SW 1271 (cell line): ENCODE results near the gene ZNF467.

Source experiments
- DNase-seq, 2 experiments: peaks; one replicate each; lab custom pipeline; 2025; lab: John Stamatoyannopoulos, UW

ZNF467 gene

DNA sequence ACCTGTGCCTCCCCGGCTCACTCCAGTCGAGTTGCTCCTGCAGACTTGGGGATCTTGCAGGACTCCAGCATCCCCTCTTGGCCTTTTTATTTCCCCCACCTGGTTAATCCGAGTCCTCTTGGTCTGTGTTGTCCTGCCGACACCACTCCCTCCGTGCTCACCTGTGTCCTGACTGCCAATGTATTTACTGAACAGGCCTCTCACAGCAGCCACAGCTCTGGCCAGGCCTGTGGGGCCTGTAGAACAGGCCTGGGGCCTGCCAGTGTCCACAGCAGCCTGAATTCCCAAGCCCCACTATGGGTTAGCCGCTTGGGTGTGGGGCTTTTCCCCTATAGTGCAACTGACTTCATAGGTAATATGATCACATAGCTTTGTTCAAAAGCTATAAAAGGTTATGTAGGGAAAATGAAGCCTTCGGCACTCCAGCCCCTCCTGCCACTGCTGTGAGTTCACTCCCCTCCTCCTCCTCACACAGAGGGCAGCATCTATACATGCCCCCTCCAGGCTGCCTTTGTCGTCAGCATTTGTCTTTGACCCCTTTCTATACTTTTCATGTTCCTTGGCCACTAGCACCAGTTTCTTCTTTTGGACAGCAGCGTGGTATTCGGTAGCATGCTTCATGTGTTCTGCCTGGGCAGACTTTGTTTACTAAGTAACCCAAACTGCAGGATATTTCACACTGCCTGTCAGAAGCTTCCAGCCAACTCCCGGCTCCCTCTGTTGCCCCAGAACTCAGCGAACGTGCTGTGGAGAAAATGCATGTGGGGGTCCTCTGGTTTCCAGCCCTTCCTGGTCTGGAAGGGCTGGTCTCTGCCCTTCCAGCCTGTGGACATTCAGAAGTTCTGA is 46.1 kb downstream of the ZNF467 start:
- DNase-seq, result no peak

DNA sequence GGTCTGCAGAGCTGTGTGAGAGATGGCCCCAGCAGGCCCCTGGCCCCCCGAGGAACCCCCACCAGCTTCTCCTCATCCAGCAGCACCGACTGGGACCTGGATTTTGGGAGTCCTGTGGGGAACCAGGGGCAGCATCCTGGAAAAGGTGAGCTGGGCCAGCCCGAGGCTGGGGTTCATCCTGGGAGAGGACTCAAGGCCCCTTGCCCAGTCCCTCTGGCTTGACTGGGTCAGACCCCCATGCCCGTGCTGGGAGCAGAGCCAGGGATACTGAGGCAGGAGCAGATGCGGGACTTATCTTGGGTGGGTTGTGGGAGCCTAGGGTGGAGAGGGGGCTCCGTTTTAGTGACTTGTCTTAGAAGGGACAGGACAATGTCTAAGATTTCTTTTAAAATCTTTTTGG is 47.5 kb downstream of the ZNF467 start:
- no peak for DNase-seq

DNA sequence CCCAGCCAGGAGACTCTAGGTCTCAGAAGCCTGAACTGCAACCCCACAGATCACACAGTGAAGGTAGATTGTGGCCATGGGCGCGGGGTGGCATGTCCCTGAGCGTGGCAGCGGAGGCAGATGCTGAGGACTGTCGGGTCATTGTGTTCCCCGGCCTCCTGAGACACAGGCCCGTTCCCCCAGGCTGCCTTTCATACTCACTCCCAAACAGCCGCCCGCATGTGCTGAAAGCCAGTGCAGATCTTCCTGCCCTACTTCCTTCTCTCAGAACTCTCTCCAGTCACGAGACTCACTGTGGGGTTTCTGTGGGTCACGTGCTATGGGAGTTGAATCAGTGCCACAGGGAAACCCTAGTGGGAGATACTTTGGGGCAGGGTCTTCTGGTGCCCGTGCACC is 48.0 kb downstream of the ZNF467 start:
- no peak for DNase-seq

DNA sequence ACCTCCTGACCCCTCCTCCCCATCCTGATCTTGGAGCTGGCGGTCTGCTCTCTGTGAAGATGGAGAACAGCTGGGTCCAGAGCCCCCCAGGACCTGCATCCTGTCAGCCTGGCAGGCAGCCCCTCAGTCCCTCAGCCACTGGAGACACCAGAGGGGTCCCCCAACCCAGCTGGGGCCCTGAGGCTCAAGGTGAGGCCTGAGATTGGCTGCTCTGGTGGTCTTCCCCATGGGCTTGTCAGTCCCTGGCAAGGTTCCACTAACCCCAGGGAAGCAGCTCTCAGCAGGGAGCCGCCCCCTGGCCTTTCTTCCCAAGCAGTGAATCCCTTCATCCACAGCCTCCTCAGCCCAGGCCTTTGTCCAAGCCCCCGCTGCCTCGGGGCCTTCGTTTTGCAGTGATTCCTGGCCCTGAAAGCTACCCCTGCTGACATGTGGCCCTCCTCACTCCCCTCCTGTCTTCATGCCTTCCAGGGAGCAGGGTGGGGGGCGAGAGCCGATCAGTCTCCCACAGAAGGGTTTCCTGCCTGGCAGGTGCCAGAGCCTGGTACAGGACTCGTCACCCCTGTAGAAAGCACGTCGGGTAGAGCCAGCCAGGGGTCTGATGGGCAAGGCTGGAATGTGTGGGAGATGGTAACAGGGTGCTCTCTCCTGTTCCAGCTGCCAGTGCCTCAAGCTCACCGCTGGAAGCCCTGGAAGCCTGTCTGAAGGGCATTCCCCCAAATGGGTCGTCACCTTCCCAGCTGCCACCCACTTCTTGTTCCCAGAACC is 48.5 kb downstream of the ZNF467 start:
- no peak for DNase-seq

DNA sequence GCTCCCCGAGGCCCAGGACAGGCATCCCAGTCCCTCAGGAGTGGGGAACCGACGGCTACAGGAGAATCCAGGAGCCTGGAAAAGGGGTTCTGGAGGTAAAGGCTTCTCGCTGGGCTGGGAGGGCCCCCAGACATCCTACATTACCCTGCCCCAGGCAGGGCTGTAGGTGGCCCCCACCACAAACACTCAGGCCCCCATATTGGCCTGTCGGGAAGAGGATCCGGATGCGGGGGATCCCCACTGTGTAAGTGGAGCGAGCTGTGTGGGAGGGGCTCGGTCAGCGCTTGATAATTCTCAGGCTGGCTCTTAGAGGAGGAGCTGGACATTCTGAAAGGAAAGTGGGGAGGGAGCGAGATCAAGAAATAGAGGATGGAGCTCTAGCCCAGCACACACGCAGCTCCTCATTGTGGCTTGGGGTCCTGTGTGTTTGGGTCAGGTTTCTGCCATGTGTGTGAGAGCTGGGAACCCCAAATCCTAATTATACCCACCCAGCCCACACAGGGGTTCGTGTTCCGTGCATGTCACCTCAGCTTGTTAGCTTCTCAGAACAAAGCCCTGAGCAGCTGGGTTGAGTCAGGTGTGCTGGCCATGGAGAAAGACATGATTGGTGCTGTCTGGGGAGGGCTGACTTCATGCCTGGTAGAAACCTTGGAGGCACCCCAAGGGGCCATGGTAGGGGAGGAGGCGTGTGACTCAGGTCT is 49.4 kb downstream of the ZNF467 start:
- DNase-seq, result no peak

DNA sequence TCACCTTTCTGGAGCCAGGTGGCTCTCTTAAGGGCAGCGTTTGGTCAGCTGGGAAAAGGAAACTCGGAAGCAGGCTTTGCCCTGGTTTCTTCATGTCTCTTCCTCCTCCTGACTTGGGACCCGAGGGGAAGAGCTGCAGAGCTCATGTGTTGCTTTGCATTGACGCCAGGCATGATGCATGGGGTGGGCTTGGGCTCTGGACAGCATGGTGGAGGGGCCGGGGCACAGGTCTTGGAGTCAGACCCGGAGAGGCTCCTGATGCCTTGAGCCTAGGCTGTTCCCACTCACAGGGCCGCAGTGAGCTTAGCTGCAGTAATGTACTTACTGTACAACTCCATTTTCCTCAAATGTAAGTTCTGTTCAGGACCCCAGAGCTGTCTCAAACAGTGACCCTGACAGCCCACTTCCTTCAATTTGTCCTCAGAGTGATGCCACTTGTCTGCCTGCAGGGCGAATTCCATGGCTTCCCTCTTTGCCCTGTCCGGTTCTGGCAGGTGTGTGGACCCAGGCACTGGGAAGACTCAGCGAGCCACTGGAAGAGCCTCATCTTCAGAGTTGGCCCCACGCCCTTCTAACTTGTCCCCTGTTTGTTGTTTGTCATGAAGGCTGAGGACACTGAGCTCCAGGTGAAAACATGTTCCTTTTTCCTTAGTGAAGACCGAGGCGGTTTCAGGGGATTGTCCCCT is 50.2 kb downstream of the ZNF467 start:
- no peak for DNase-seq

DNA sequence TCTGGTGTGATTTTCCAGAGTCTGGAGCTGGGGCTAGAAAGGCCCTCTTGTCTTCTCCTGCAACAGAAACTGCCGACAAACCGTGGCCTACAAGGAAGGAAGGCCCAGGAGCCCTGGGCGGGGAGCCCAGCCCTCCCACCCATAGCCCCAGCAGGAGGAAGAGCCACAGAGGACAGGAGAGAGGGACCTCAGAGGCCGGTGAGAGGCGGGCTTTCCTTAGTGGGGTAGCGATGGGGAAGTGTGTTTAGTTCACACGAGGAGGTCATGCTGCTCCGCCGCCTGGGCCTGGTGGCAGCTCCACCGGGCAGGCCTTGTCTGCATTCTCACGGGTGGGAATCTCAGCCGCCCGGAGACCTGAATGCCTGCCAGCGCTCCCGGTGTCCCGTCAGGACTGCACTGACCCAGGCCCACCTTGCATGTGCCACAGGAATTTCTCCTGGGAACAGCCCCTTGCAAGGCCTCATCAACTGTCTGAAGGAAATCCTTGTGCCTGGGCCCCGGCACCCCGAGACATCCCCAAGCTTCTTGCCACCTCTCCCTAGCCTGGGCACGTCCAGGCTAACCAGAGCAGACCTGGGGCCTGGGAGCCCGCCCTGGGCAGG is 50.9 kb downstream of the ZNF467 start:
- DNase-seq, result no peak

DNA sequence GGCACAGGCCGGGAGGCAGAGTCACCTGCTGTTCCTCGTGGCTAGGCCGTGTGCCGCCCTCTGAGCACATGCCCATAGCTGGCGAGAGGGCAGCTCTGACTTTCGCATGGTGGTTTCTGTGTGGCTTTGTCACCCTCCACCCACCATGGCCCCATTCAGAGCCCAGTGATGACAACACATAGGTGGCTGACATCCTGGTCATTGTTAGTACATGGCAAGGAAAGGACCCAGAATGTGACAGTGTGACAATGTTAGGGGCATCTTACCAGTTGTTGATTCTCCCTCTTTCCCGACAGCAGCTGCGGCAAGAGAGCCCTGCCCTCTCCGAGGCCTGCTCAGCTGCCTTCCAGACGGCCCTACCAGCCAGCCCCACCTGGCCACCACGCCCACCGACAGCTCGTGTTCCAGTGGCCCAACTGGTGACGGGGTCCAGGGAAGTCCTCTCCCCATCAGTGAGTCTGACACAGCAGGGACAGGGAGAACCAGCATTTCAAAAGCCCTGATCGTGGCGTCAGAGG is 52.2 kb downstream of the ZNF467 start:
- no peak for DNase-seq

DNA sequence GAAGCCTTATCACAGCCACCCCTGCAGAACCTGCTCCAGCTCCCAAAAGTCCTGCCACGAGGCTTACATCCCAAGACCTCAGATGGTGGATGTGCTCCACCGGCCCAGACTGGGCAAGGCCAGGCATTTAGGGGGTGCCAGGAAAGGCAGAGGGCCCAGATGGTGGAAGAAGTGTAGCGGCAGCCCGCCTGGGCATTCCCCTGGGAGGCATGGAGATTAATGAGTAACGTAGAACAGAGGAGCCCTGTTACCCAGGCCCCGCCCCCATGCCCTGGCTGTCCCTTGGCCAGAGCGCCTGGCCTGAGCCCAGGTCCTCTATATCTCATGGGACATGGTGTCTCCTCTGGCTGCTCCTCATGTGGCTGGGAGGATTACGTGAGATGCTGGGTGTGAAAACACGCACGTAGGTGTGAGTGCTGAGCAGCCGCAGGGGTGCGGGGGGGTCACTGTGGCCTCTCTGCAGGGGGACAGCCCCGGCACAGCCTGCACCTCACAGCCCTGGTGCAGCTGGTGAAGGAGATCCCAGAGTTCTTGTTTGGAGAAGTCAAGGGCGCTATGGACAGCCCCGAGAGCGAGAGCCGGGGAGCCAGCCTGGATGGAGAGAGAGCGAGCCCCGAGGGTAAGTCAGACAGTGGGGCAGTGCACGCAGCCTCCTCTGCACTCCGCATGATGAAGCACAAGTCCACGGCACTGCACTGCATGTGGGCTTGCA is 52.9 kb downstream of the ZNF467 start:
- no peak for DNase-seq

DNA sequence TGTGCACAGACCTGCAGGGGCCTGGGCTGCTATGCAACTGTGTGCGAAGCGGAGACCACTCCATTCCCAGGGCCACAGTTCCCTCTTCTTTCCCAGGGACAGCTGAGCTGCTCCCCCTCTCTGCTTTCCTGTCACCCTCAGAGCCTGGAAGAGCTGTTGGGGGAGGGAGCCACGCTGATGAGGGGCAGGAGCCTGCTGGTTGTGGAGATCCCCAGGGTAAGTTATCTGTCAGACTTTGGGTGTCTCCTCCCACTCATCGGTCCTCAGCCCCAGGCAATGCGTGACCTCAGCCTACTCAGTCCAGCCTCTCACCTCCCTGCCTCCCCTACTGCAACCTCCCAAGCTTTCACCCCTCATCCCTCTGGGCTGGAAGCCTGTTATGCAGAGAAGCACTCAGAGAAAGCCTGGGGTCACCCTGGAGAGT is 53.5 kb downstream of the ZNF467 start:
- no peak for DNase-seq

DNA sequence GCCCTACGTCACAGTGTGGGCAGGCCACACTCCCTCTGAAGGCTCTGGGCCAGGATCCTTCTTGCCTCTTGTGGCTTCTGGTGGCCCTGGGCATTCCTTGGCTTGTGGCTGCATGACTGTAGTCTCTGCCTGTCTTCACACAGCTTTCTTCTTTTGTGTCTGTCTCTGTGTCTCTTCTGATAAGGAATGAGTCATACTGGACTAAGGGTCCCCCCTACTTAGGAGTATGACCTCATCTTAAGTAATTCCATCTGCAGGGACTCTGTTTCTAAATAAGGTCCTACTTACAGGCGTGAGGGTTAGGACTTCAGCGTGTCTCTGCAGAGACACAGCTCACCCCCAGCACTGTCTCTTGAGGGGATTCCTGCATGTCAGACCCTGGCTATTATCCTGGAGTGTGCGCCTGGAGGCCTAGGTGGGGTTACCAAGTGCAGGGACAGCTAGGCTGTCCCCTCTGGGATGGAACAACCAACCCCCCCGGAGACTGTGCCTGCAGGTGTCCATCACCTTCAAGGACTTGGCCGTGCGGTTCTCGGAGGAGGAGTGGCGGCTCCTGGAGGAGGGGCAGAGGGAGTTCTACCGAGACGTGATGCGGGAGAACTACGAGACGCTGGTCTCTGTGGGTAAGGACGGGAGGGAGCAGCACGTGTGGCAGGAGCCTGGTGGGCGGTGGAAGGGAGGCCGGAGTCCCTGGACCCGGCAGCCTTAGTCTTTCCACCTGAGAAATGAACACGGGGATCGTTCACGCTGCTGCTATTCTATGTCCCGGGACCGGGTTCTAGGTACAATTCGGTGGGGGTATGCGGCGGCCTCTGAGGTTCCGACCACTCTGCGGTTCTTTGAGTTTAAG is 54.1 kb downstream of the ZNF467 start:
- no peak for DNase-seq

DNA sequence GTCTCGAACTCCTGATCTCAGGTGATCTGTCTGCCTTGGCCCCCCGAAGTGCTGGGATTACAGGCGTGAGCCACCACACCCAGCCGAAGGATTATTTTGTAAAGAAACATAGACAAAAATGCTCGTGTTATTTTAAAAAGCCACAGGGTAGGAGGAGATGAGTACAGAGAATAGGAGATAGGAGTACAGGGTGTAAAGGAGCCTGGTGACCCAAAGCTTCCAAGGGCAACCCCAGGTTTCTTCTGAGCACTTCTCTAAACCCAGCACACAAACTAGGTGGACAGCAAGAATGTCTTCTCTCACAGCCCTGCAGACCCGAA is 54.7 kb downstream of the ZNF467 start:
- DNase-seq, result no peak

DNA sequence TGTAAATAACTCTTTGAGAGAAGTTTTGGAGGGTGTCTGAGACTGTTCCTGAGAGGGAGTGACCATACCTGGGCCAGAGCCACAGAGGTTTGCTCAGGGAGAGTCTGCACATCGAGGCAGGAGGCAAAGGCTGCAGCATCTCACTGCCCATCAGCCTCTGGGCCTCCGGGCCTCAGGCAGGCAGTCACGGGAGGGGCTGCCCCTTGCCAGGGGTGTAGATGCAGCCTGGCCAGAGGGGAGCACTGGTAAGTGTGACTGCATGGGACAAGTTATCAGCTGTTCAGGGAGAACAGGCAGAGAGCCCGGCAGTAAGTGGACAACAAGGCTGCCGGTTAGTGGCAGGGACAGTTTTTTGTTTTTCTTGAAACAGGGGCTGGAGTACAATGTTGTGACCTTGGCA is 55.9 kb downstream of the ZNF467 start:
- no peak for DNase-seq

DNA sequence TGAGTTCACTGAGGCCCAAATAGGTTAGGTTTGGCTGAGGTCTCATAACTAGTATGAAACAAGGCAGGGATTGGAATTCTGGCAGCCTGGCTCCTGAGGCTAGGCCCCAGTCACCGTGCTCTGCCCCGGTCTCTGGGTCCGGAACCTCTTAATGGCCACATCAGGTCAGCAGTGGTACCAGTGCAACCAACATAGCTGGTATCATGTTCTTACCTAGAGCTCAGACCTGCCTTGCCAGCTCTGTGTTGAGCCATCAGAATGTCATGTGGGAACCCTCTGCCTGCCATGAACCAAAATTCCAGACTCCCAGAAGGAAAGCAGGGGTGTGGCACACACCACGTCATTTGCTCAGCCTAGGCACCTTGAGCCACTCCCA is 56.5 kb downstream of the ZNF467 start:
- no peak for DNase-seq

DNA sequence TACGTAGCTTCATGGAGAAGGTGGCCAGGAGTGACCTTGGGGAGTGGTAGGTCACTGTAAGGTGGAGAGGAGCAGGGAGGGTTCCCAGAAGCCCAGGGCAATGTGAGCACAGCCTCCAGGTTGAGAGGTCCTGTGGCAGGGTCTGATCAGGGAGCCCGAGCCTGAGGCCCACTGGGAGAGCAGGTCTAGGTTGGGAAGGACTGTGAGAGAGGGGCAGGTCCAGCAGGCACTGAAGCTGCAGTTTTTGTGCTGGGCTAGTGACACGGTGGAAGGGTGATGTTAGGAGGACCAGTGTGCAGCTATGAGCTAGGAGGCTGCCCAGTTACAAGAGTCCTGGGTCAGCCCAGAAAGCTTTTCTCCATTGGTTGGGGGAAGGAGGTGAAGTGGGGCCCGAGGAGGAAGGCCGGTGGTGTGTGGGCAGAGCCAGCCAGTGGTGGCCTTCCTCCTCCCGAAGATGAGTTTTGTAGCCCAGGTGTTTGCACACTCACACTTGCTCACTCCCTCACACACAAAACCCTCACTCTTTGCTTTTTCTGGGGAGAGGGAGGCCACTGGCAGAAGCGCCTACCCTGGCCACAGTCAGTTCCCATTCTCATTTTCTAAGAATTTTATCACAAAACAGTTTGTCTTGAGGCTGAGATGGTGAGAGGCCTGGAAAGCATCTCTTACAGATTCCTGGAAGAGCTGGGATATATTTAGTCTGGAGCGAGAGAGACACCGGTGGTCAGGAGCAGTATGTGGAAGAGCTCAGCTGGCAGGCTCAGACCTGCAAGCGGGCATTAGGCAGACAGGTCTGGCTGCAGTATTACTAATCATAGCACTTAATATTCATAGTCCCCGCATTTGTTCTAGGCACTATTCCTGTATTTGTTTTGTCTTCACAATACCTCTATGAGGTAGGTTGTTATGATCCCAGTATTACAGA is 57.1 kb downstream of the ZNF467 start:
- peak in 1 of 2 experiments; percentile 20 for DNase-seq

DNA sequence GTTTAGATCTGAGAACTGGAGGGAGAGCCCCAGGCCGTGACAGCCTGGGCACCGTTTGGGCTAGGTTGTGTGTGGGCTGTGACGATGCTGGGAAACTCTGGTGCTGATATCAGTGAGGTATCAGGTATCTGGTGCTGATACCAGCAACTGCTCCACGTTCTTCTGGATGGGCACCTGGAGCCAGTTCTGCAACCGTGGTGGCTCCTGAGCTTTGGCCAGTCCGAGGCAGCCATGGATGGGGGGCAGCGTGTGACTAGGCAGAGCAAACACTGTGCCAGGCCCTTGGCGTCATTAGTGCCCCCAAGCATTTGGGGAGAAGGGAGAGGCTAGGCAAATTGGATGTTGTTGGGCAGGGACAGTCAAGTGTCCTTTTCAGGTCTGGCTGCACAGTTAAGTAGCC is 57.9 kb downstream of the ZNF467 start:
- DNase-seq, result no peak

DNA sequence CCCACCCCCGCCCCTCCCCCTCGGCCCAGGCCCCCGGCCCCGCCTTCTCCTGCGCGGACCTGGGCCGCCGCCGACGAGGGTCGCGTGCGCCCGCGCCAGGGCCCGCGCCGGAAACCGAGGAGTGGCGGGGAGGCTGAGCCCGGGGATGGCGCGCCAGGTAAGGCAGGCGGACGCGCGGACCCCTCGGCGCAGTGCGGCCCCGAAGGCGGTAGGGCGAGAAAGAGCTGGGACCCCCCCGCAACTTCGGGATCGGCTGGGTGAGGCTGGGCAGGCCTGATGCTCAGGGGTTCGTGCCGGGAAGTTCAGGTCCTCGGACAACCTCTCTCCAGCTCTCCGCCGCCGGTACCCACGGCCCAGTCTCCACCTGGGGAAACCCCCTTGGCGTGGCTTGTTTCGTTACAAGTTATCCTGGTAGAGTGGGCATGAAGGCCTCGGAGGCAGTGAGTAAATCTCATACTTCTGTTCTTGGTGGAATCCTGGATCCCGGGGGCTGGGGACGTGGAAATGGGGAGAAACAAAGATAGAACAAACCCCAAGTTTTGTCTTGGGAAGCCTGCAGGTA is 58.4 kb downstream of the ZNF467 start:
- DNase-seq, result no peak
